Left lung (tissue), 10 donors: ENCODE results near the gene WSB2. TPM values are rescaled to one million over a fixed set of nuclear protein-coding genes. Genes with fewer than 3 reads are reported as not detected.
A peak's percentile ranks its signal among the peaks of the same experiment; 100 is the strongest.

Source experiments
- ATAC-seq: fragments of 200-7000 bp; cut with Tn5 transposase; one replicate; pipeline ENCODE4 v1.9.1; 2020; ENCODE audit warnings: moderate library complexity
- DNase-seq, 4 donors: peaks; one replicate each; pipeline ENCODE4 v3.0.0-alpha.2; 2013 to 2020
- H3K27ac ChIP-seq, 2 donors: fragments of 200-600 bp; sonication (generic) in 1 of 2; one replicate each; pipeline versions ENCODE4 v1.5.0 to v1.8.0; 2020 to 2021
- H3K27me3 ChIP-seq, 2 donors: fragments of 200-600 bp; sonication (generic) in 1 of 2; one replicate each; pipeline versions ENCODE4 v1.5.0 to v1.8.0; 2020 to 2021
- H3K36me3 ChIP-seq, 2 donors: fragments of 200-600 bp; sonication (generic) in 1 of 2; one replicate each; pipeline versions ENCODE4 v1.5.0 to v1.8.0; 2020 to 2021
- H3K4me1 ChIP-seq, 2 donors: fragments of 200-600 bp; one replicate each; pipeline ENCODE4 v1.8.0; 2021
- H3K4me3 ChIP-seq, 2 donors: fragments of 200-600 bp; sonication (generic) in 1 of 2; one replicate each; pipeline versions ENCODE4 v1.5.0 to v1.8.0; 2020 to 2021; ENCODE audit warnings: mild to moderate bottlenecking in 1 of 2
- H3K9me3 ChIP-seq, 2 donors: fragments of 200-600 bp; sonication (generic) in 1 of 2; one replicate each; pipeline versions ENCODE4 v1.5.0 to v1.8.0; 2020 to 2021
- CTCF ChIP-seq, 2 donors: fragments of 200-600 bp; sonication (generic) in 1 of 2; IDR thresholded peaks; one replicate each; pipeline versions ENCODE4 v1.5.0 to v1.8.0; 2021; ENCODE audit warnings: antibody characterized with exemption in 2 of 2
- intact Hi-C, 2 donors: fragments of 100-400 bp; cut with DNase I; formaldehyde crosslinking; loops; one replicate each; pipeline versions ENCODE4 v1.11.2 to v1.14.2; 2022
- polyA plus RNA-seq, 6 donors: library from polyadenylated mRNA; unstranded; fragments of 120-200 nt; gene quantifications; one replicate each; pipeline ENCODE4 v1.2.1, GENCODE V29; 2013; ENCODE audit not compliant: insufficient read length in 6 of 6
- total RNA-seq, 2 donors: library from RNA; stranded (reverse); fragmentation: NEBNext Ultra II Directional; extraction: Animal tissue kit (Norgen Biotek cat#: 25700); gene quantifications; one replicate each; pipeline ENCODE4 v1.2.1, GENCODE V29; 2021
- donor health status: DM: no; HTN: yes; CAD: no.
- donor health status: DM: no; HTN: no; CAD: no.

The WSB2 gene
- total and polyA plus RNA-seq, 8 donors, result 52.7 to 129 (median 55.0) TPM

GRCh38 chr12:118103601-118104382, 42.8 kb upstream of the WSB2 start, which contains the start of gene VSIG10:
TSS of gene VSIG10 (minus strand) at chr12:118104011. CDS start at chr12:118103671, 340 bp downstream.
- no peaks in the 10 kb centered on the region for H3K9me3 ChIP-seq
- H3K4me3 ChIP-seq, result peak within 1 kb of the TSS; percentile 85 to 86
- no peak for TF ChIP-seq CTCF (IDR thresholded peaks at IDR 0.05)
- peaks cover 0 to 17% of the 10 kb centered on the region in 2 donors for H3K27me3 ChIP-seq
- H3K36me3 ChIP-seq, result no peaks in the 10 kb centered on the region
- peaks cover 0 to 24% of the 10 kb centered on the region in 2 donors for H3K4me1 ChIP-seq
- DNase-seq, result peak; percentile 65 to 94 (median 74)
- intact Hi-C loops, result no loop called here
- peak within 1 kb of the TSS; percentile 78 to 81 for H3K27ac ChIP-seq
- ATAC-seq, result peak; percentile 95

GRCh38 chr12:118103201-118103600, 42.2 kb upstream of the WSB2 start:
- Histone ChIP-seq H3K9me3 (no peaks in the 10 kb centered on the region), H3K27me3 (peaks cover 0 to 17% of the 10 kb centered on the region in 2 donors), H3K4me3 (peak overlapping the region; percentile 85 to 86), H3K4me1 (peaks cover 0 to 24% of the 10 kb centered on the region in 2 donors), H3K27ac (peak overlapping the region; percentile 78 to 81), H3K36me3 (no peaks in the 10 kb centered on the region)
- intact Hi-C loops, result no loop called here
- no peak for TF ChIP-seq CTCF (IDR thresholded peaks at IDR 0.05)
- peak; percentile 19 for ATAC-seq
- DNase-seq, result peak in 3 of 4 donors; percentile 30 to 35 (median 33)

- H3K27me3 ChIP-seq, result peaks cover 0 to 17% of the 10 kb centered on the region in 2 donors
- H3K36me3 ChIP-seq, result no peaks in the 10 kb centered on the region
- peaks cover 0 to 24% of the 10 kb centered on the region in 2 donors for H3K4me1 ChIP-seq
- peak overlapping the region; percentile 85 to 86 for H3K4me3 ChIP-seq
- TF ChIP-seq CTCF (IDR thresholded peaks at IDR 0.05), result no peak
- DNase-seq (no peak), ATAC-seq (no peak)
- peak overlapping the region; percentile 78 to 81 for H3K27ac ChIP-seq
- intact Hi-C loops, result no loop called here
- H3K9me3 ChIP-seq, result no peaks in the 10 kb centered on the region
These were observed 41.6 kb upstream of the WSB2 start for GRCh38 chr12:118102609-118103008.

DNA sequence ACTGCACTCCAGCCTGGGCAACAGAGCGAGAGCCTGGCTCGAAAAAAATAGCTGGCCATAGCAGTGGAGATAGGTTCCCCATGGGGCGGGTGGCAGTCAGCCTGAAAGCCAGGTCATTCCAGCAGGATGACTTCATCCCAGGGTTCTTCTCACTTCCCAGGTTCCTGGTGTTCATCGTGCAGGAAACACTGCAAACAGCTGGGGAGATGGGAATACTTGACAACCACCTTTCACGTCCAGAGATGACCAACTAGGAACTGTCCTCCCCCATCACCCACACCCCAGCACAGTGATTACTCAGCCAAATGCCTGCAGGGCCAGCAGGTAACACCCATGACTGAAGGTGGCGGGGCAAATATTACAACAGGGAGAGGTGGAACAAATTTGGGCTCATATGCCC, 41.1 kb upstream of the WSB2 start:
- no peak for TF ChIP-seq CTCF (IDR thresholded peaks at IDR 0.05)
- ATAC-seq (no peak), DNase-seq (no peak)
- intact Hi-C loops, result no loop called here
- Histone ChIP-seq H3K27ac (no peak overlapping the region), H3K4me3 (no peak overlapping the region), H3K27me3 (peaks cover 0 to 17% of the 10 kb centered on the region in 2 donors), H3K4me1 (peaks cover 0 to 24% of the 10 kb centered on the region in 2 donors), H3K36me3 (no peaks in the 10 kb centered on the region), H3K9me3 (no peaks in the 10 kb centered on the region)

- TF ChIP-seq CTCF (IDR thresholded peaks at IDR 0.05), result no peak
- ATAC-seq (no peak), DNase-seq (no peak)
- Histone ChIP-seq H3K27me3 (peaks cover 0 to 17% of the 10 kb centered on the region in 2 donors), H3K4me3 (no peak overlapping the region), H3K4me1 (peaks cover 0 to 24% of the 10 kb centered on the region in 2 donors), H3K36me3 (no peaks in the 10 kb centered on the region), H3K9me3 (no peaks in the 10 kb centered on the region), H3K27ac (no peak overlapping the region)
- intact Hi-C loops, result no loop called here
These were observed 40.1 kb upstream of the WSB2 start for GRCh38 chr12:118101051-118101450.
